ENCODE measurements around the gene TEX19.

TEX19 gene

GRCh38 chr17:82316651-82317393 lies 42.2 kb upstream of the TEX19 start:
- DNase-seq, result no peak
- peaks cover 47% of the 10 kb centered on the region for H3K4me1 ChIP-seq (ENCODE audit: control insufficient read depth, insufficient read depth, low read length, poor library complexity, severe bottlenecking)
- peak overlapping the region; percentile 78 for H3K27ac ChIP-seq (ENCODE audit: insufficient read depth, low read length, poor library complexity, severe bottlenecking)
- H3K9me3 ChIP-seq (ENCODE audit: control insufficient read depth, low read length), result no peaks in the 10 kb centered on the region
- no peaks in the 10 kb centered on the region for H3K27me3 ChIP-seq (replicated peaks; ENCODE audit: control insufficient read depth, insufficient read depth, low read length, poor library complexity, severe bottlenecking)
- peak overlapping the region; percentile 73 for H3K4me3 ChIP-seq (ENCODE audit: insufficient read depth, low read depth, low read length, poor library complexity, severe bottlenecking)
- peaks cover 17% of the 10 kb centered on the region for H3K36me3 ChIP-seq (ENCODE audit: control insufficient read depth, insufficient read depth, low read length)

- H3K27me3 ChIP-seq (replicated peaks; ENCODE audit: control insufficient read depth, insufficient read depth, low read length, poor library complexity, severe bottlenecking), result no peaks in the 10 kb centered on the region
Measured at GRCh38 chr17:82317394-82318168, 41.5 kb upstream of the TEX19 start, which contains the start of gene CD7. CD7 (minus strand) TSS chr17:82317608; CDS start chr17:82317495, 113 bp downstream.

GRCh38 chr17:82318169-82318498 lies 40.9 kb upstream of the TEX19 start:
- H3K4me3 ChIP-seq (ENCODE audit: insufficient read depth, low read depth, low read length, poor library complexity, severe bottlenecking), result no peak overlapping the region
- DNase-seq, result no peak
- H3K4me1 ChIP-seq (ENCODE audit: control insufficient read depth, insufficient read depth, low read length, poor library complexity, severe bottlenecking), result peaks cover 52% of the 10 kb centered on the region
- peaks cover 17% of the 10 kb centered on the region for H3K36me3 ChIP-seq (ENCODE audit: control insufficient read depth, insufficient read depth, low read length)
- no peaks in the 10 kb centered on the region for H3K9me3 ChIP-seq (ENCODE audit: control insufficient read depth, low read length)
- H3K27ac ChIP-seq (ENCODE audit: insufficient read depth, low read length, poor library complexity, severe bottlenecking), result no peak overlapping the region
- H3K27me3 ChIP-seq (replicated peaks; ENCODE audit: control insufficient read depth, insufficient read depth, low read length, poor library complexity, severe bottlenecking), result no peaks in the 10 kb centered on the region

More at GRCh38 chr17:82317394-82318168, 41.5 kb upstream of the TEX19 start, which contains the start of gene CD7:
- H3K4me1 ChIP-seq (ENCODE audit: control insufficient read depth, insufficient read depth, low read length, poor library complexity, severe bottlenecking), result peaks cover 52% of the 10 kb centered on the region
- no peaks in the 10 kb centered on the region for H3K9me3 ChIP-seq (ENCODE audit: control insufficient read depth, low read length)
- peak; percentile 34 to 48 (median 41) for DNase-seq
- peak within 1 kb of the TSS; percentile 78 for H3K27ac ChIP-seq (ENCODE audit: insufficient read depth, low read length, poor library complexity, severe bottlenecking)
- H3K4me3 ChIP-seq (ENCODE audit: insufficient read depth, low read depth, low read length, poor library complexity, severe bottlenecking), result peak within 1 kb of the TSS; percentile 73
- peaks cover 17% of the 10 kb centered on the region for H3K36me3 ChIP-seq (ENCODE audit: control insufficient read depth, insufficient read depth, low read length)

GRCh38 chr17:82318772-82319606 lies 40.1 kb upstream of the TEX19 start:
- Histone ChIP-seq H3K36me3 (ENCODE audit: control insufficient read depth, insufficient read depth, low read length) (peaks cover 10% of the 10 kb centered on the region), H3K4me3 (ENCODE audit: insufficient read depth, low read depth, low read length, poor library complexity, severe bottlenecking) (no peak overlapping the region), H3K27me3 (replicated peaks; ENCODE audit: control insufficient read depth, insufficient read depth, low read length, poor library complexity, severe bottlenecking) (no peaks in the 10 kb centered on the region), H3K27ac (ENCODE audit: insufficient read depth, low read length, poor library complexity, severe bottlenecking) (no peak overlapping the region), H3K4me1 (ENCODE audit: control insufficient read depth, insufficient read depth, low read length, poor library complexity, severe bottlenecking) (peaks cover 52% of the 10 kb centered on the region), H3K9me3 (ENCODE audit: control insufficient read depth, low read length) (no peaks in the 10 kb centered on the region)
- no peak for DNase-seq

- no peak for DNase-seq
- Histone ChIP-seq H3K27ac (ENCODE audit: insufficient read depth, low read length, poor library complexity, severe bottlenecking) (no peak overlapping the region), H3K4me3 (ENCODE audit: insufficient read depth, low read depth, low read length, poor library complexity, severe bottlenecking) (no peak overlapping the region), H3K36me3 (ENCODE audit: control insufficient read depth, insufficient read depth, low read length) (peaks cover 3% of the 10 kb centered on the region), H3K27me3 (replicated peaks; ENCODE audit: control insufficient read depth, insufficient read depth, low read length, poor library complexity, severe bottlenecking) (no peaks in the 10 kb centered on the region), H3K4me1 (ENCODE audit: control insufficient read depth, insufficient read depth, low read length, poor library complexity, severe bottlenecking) (peaks cover 51% of the 10 kb centered on the region), H3K9me3 (ENCODE audit: control insufficient read depth, low read length) (no peaks in the 10 kb centered on the region)
Measured at GRCh38 chr17:82319619-82320062, 39.4 kb upstream of the TEX19 start.

- peaks cover 45% of the 10 kb centered on the region for H3K4me1 ChIP-seq (ENCODE audit: control insufficient read depth, insufficient read depth, low read length, poor library complexity, severe bottlenecking)
- no peaks in the 10 kb centered on the region for H3K36me3 ChIP-seq (ENCODE audit: control insufficient read depth, insufficient read depth, low read length)
- H3K9me3 ChIP-seq (ENCODE audit: control insufficient read depth, low read length), result no peaks in the 10 kb centered on the region
- no peak for DNase-seq
- no peak overlapping the region for H3K27ac ChIP-seq (ENCODE audit: insufficient read depth, low read length, poor library complexity, severe bottlenecking)
- no peak overlapping the region for H3K4me3 ChIP-seq (ENCODE audit: insufficient read depth, low read depth, low read length, poor library complexity, severe bottlenecking)
- H3K27me3 ChIP-seq (replicated peaks; ENCODE audit: control insufficient read depth, insufficient read depth, low read length, poor library complexity, severe bottlenecking), result no peaks in the 10 kb centered on the region
Measured at GRCh38 chr17:82320140-82320840, 38.8 kb upstream of the TEX19 start.

GRCh38 chr17:82320956-82321927 lies 37.8 kb upstream of the TEX19 start:
- peak; percentile 67 to 73 (median 71) for DNase-seq
- no peaks in the 10 kb centered on the region for H3K27me3 ChIP-seq (replicated peaks; ENCODE audit: control insufficient read depth, insufficient read depth, low read length, poor library complexity, severe bottlenecking)

GRCh38 chr17:82321947-82322466 lies 37.0 kb upstream of the TEX19 start:
- peaks cover 29% of the 10 kb centered on the region for H3K4me1 ChIP-seq (ENCODE audit: control insufficient read depth, insufficient read depth, low read length, poor library complexity, severe bottlenecking)
- H3K4me3 ChIP-seq (ENCODE audit: insufficient read depth, low read depth, low read length, poor library complexity, severe bottlenecking), result no peak overlapping the region

More at GRCh38 chr17:82320956-82321927, 37.8 kb upstream of the TEX19 start:
- H3K4me1 ChIP-seq (ENCODE audit: control insufficient read depth, insufficient read depth, low read length, poor library complexity, severe bottlenecking), result peaks cover 35% of the 10 kb centered on the region
- H3K4me3 ChIP-seq (ENCODE audit: insufficient read depth, low read depth, low read length, poor library complexity, severe bottlenecking), result peak overlapping the region; percentile 39
- no peaks in the 10 kb centered on the region for H3K9me3 ChIP-seq (ENCODE audit: control insufficient read depth, low read length)
- no peaks in the 10 kb centered on the region for H3K36me3 ChIP-seq (ENCODE audit: control insufficient read depth, insufficient read depth, low read length)
- H3K27ac ChIP-seq (ENCODE audit: insufficient read depth, low read length, poor library complexity, severe bottlenecking), result peak overlapping the region; percentile 72

More at GRCh38 chr17:82321947-82322466, 37.0 kb upstream of the TEX19 start:
- Histone ChIP-seq H3K9me3 (ENCODE audit: control insufficient read depth, low read length) (no peaks in the 10 kb centered on the region), H3K36me3 (ENCODE audit: control insufficient read depth, insufficient read depth, low read length) (no peaks in the 10 kb centered on the region), H3K27me3 (replicated peaks; ENCODE audit: control insufficient read depth, insufficient read depth, low read length, poor library complexity, severe bottlenecking) (no peaks in the 10 kb centered on the region), H3K27ac (ENCODE audit: insufficient read depth, low read length, poor library complexity, severe bottlenecking) (no peak overlapping the region)
- DNase-seq, result no peak
